CD4-positive, alpha-beta T cell treated with Interleukin-21 for 1 hour (primary cell): Measurements from ENCODE around the gene GDNF.
A peak's percentile ranks its signal among the peaks of the same experiment; 100 is the strongest.

Source experiments
- DNase-seq: peaks from one replicate; pipeline ENCODE4 v3.0.0-alpha.2; 2020

Gene GDNF

GRCh38 chr5:37846786-37847310 lies 7.0 kb upstream of the GDNF start:
- DNase-seq, result no peak

- no peak for DNase-seq
These were observed 4.2 kb upstream of the GDNF start for GRCh38 chr5:37844009-37844408.

DNA sequence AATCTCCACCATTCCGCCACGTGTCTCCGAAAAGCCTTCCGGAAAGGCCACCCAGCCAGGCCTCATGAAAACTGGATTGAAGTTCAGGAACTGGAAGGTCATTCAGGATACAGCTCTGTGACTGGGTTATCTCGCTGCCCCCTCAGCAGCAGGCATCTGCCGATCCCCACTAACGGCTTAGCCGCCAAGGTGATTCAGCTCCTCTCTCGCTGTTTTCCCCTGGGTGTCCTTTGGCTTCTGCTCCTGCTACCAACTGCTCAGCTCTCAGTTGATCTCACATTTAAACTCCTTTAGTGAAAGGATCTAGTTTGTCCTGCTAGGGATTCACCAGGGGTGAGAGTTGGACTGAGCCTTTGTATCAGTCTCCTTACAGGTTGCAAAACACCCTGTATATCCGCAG lies 2.2 kb upstream of the GDNF start:
- no peak for DNase-seq

DNA sequence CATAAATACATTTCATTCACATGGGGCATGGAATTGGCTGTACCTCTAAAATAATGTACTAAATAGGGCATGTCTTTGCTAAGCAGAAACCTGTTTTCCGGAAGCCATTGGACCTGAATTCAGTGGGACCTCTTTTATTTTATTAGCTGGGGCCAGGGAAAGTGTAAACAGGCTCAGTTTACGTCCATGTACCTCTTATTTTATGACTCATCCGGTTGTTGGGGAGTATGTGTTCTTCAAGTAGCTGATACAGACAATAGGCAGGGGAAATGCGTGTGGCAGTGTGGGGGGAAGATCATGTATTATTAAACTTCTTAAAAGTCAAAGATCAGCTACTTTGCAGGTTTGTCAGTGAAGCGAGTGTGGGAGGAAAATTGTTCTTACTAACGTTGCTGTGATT lies 1.4 kb upstream of the GDNF start:
- no peak for DNase-seq

DNA sequence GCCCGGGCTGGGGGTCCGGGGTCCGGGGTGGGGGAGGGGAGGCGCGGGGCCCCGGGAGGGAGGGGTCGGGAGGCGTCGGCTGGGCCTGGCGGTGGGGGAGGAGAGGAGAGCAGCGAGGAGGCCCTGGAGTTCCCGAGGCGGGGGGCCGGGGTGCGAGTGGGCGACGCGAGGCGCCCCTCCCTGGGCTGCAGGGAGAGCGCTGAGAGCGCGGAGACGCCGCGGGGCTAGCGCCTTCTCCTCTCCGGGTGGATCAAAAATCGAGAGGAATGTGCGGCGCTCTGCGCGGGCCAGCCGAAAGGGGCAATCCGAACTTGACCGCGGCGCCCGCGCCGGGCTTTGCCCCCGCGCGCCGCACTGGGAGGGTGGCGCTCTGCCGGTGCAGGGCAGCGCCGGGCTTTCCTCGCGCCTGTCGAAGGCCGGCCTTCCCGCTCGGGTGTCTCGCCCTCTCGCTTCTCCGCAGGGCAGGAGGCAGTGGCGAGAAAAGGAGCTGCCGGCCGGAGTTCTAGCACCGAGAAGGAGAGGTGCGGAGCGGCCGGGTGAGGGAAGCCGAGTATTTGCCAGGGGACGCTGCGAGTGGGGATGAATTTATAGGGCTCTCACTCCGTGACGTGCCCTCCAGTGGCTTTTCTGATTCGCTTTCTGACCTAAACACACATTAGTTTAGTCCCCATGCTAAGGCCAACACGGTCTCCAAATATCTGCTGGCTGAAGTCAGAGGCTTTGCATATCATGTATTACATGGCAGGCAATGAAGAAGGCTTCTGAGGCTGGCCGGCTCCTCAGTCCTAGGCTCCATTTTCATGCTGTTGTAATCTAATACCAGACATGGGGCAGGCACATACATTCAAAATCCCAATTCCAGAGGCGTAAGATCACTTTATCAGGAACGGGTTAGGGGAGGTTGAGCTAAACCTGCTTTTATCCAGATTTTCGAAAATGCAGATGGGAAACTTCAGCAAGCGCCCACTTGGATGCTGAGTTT lies 503 bp upstream of the GDNF start:
- no peak for DNase-seq

DNA sequence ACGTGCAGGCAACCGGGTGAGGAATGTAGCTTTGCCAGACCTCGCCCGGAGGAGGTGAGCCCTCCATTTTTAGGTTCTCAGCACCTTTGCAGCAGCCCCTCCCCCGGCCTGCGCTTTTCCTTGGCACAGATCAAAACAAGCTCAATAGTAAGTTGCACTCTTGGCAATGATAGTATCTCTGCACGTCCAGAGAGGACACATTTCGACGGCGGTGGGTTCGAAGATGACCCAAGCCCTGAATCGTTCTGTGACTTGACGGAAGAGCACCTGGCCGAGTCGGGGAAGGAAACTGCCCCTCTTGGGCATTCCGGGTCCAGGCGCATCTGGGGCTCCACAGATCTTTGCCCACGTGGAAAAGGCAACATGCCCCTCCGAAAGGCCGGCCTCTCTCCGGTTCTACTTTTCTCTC lies 904 bp downstream of the GDNF start:
- no peak for DNase-seq

GRCh38 chr5:37838152-37838932 lies 1.5 kb downstream of the GDNF start:
- DNase-seq, result no peak

GRCh38 chr5:37837414-37838032 lies 2.3 kb downstream of the GDNF start:
- DNase-seq, result peak; percentile 19

GRCh38 chr5:37836592-37837413 lies 3.0 kb downstream of the GDNF start:
- no peak for DNase-seq

DNA sequence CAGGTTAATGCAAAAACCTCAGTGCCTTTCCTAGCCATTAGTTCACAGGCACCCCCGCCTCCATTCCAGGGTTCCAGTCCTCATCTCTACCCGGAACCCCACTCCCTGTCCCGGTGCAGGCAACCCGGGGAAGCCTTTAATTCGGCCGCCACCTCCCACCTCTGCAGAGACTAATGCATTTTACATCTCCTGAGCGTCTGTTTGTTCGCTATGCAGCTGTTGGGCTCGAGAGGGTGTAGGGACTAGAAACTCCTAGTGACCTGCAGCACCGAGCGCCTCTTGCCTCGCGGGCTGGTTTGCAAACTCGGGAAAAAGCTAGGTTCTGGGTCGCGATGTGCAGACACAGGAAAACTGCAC lies 3.6 kb downstream of the GDNF start:
- no peak for DNase-seq

GRCh38 chr5:37835380-37835973 lies 4.4 kb downstream of the GDNF start:
- no peak for DNase-seq

GRCh38 chr5:37834542-37835379 lies 5.1 kb downstream of the GDNF start:
- no peak for DNase-seq

DNA sequence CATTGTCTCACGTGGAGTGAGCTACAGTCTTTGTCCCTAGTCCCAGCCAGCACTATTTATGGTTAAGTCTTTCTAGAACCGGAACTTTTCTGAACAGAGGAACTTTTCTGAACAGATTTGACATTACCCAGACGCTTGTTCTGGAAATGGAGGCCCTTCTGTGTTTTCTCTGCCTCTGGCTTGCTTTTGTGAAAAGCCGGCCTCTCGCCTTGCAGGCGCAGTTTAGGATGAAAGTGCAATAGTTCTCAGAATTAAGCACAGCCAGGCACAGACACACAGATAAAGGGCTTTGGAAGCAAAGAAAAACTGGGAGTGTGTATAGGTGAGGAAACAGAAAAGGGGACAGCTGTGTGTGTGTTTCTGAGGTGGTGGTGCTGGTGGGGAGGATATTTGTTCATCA lies 5.9 kb downstream of the GDNF start:
- no peak for DNase-seq

DNA sequence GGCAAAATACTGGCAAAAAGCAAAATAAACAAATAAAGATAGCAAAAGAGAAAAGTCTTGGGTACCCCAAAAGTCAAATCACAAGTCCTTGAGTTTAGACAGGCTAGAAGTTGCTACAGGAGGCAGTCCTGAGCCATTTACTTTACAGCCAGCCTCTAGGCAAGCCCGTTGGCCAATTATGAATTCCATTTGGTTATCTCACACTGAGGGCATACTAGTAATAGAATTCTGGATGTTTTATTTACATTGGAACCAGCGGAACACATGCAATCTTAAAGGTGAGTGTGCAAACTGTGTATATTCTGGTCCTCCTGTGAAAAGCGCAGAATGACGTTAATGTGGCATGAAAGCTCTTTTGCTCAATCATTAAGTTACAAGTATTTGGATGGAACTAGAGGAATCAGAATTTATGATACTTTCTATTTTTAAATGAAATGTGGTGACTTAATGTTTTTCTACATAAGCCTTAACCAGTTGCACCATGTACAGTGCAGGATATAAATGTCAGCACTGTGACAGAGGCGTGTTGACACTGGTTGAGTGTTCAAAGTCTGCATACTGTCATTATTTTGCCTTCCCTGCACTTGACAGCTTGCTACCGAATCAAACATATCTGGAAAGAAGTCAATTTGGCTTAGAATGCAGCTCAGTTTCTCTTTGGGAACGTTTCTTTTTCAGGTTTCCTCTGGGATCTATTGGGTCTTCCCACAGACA lies 7.9 kb downstream of the GDNF start:
- DNase-seq, result no peak

DNA sequence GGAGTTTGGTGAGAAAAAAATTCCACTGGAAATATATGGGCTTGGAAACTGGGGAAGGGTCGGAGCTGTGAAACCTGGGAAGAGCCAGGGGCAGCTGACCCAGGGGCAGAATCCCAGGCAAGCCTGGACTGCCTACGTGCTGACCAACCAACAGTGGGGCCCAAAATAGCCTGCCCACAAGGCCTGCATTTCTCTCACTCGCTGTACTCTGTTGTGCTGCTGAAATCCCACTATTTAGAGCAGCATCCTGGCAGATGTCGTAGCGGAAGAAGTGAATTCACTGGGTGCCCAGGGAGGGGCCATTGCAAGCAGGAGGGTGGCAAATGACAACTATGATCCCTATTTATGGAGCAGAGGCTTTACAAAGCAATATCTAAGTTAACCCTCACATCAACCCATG lies 9.5 kb downstream of the GDNF start:
- DNase-seq, result no peak

- DNase-seq, result no peak
These were observed 14.4 kb downstream of the GDNF start for GRCh38 chr5:37825334-37825915.

GRCh38 chr5:37823433-37824152 lies 16.2 kb downstream of the GDNF start:
- no peak for DNase-seq

DNA sequence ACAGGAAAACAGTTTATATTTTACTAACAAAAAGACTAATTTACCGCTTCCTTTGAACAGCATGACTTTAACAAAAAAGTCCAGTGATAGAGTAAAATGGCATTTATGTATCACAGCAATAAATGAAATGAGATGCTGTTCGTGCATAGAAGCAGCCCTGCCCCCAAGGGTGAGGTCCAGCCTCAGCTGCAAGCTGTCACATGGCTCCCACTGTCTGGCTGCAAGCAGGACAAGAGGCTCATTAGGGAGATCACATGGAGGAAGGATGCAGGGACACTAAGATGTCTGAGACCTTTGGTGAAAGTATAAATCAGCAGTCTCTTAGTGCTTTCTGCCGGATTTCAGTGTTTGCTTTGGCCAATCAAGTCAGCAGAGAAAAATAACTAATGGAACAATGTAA lies 23.0 kb downstream of the GDNF start:
- DNase-seq, result no peak

GRCh38 chr5:37816331-37816730 lies 23.5 kb downstream of the GDNF start:
- no peak for DNase-seq
